Natural killer cell (primary cell): ENCODE data around the gene LZTFL1. TPM values are rescaled to one million over a fixed set of nuclear protein-coding genes. Genes with fewer than 3 reads are reported as not detected.

Experiments
- ATAC-seq, 3 donors: fragments of 150-1000 bp in 2 of 3; fragments of 200-7000 bp in 1 of 3; cut with Tn5 transposase; 1 replicate in 1 of 3; 2 replicates in 2 of 3; pipeline ENCODE4 v1.10.0; 2021; ENCODE audit warnings: mild to moderate bottlenecking in 2 of 3, moderate library complexity in 2 of 3
- DNase-seq, 2 donors: peaks; one replicate each; pipeline versions ENCODE4 v3.0.0 to v3.0.0-alpha.2; 2013 to 2021; ENCODE audit warnings: mixed read lengths in 1 of 2
- H3K27ac ChIP-seq: one replicate; pipeline ENCODE4 v1.5.1; 2013; ENCODE audit warnings: mild to moderate bottlenecking, low read length
- H3K27me3 ChIP-seq: one replicate; pipeline ENCODE4 v1.6.1; 2013; ENCODE audit warnings: low read length; ENCODE audit not compliant: control insufficient read depth, insufficient read depth
- H3K36me3 ChIP-seq: one replicate; pipeline ENCODE4 v1.6.1; 2013; ENCODE audit warnings: low read length; ENCODE audit not compliant: control insufficient read depth, insufficient read depth
- H3K4me1 ChIP-seq: one replicate; pipeline ENCODE4 v1.6.1; 2013; ENCODE audit warnings: low read length; ENCODE audit not compliant: control insufficient read depth, insufficient read depth
- H3K4me3 ChIP-seq: one replicate; pipeline ENCODE4 v1.5.1; 2013; ENCODE audit warnings: low read length
- H3K9me3 ChIP-seq: one replicate; pipeline ENCODE4 v1.6.1; 2013; ENCODE audit warnings: low read length; ENCODE audit not compliant: control insufficient read depth, insufficient read depth
- H3K27ac Mint-ChIP-seq, 2 donors: one replicate each; pipeline ENCODE4 v1.8.0; 2022; ENCODE audit warnings: mild to moderate bottlenecking in 2 of 2, mixed read lengths in 2 of 2, moderate library complexity in 1 of 2
- H3K27me3 Mint-ChIP-seq, 2 donors: one replicate each; pipeline ENCODE4 v1.8.0; 2022; ENCODE audit warnings: low read depth in 2 of 2, mixed read lengths in 2 of 2
- H3K36me3 Mint-ChIP-seq: one replicate; pipeline ENCODE4 v1.8.0; 2022; ENCODE audit warnings: mixed read lengths
- H3K4me1 Mint-ChIP-seq, 2 donors: one replicate each; pipeline ENCODE4 v1.8.0; 2022; ENCODE audit warnings: mixed read lengths in 2 of 2
- H3K4me3 Mint-ChIP-seq: one replicate; pipeline ENCODE4 v1.8.0; 2022; ENCODE audit warnings: mild to moderate bottlenecking, moderate library complexity, mixed read lengths
- H3K9me3 Mint-ChIP-seq, 2 donors: one replicate each; pipeline ENCODE4 v1.8.0; 2022; ENCODE audit warnings: mixed read lengths in 2 of 2
- WGBS: methylation state at CpG from one replicate; pipeline ENCODE4 v1.1.7; 2013; ENCODE audit warnings: missing lambda C conversion rate; ENCODE audit not compliant: insufficient coverage; 5-methylcytosine and 5-hydroxymethylcytosine counted together
- intact Hi-C: fragments of 100-400 bp; cut with micrococcal nuclease; formaldehyde crosslinking; loops from one replicate; pipeline ENCODE4 v1.14.2; 2022
- total RNA-seq, 4 donors: library from RNA; stranded (reverse); fragments of 120-200 nt in 1 of 4; gene quantifications; one replicate each; pipeline versions ENCODE4 v1.2.3 to v1.2.4, GENCODE V29; 2013 to 2022
- TF ChIP-seq, protein P1 (sequence below): fragments of 200-600 bp; IDR thresholded peaks from one replicate; pipeline ENCODE4 v1.8.0; 2022; ENCODE audit warnings: antibody characterized with exemption

Gene LZTFL1
- total RNA-seq, 3 donors from 2014 or later (not counting 1 experiment from before 2014, with no cell fraction given) = 16.4 to 19.8 (median 17.2) TPM

DNA sequence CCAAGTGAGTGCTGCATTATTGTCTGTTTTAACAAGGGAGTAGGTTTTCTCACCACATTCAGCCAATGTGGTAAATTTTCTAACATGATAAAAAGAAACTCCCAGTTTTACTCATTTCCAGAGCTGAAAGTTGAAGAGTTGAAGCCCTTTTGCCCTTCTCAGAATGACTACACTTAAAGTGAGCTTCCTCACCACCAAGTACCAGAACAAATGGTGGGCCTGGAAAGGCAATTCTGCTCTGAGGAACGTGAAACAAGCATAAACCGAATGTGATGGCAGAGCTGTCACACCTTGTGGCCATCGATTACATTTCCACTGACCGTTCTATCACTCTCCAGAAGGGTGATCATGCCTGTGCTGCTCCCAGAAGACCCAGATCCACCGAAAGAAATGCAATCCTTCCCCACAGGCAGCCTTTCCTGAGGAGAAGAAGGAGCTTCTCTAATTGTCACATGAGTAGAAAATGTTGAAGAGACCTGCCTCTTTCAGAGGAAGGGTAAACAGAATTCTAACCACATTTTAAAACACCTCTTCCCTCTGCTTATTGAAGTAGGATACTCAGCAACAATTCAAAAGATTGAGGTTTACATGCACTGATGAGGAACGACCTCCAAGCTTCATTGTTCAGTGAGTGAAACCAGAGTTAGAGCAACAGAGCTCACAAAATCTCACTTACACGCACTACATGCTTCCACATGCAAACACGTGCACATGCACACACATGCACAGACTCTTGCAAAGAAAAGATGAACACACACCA is 23.0 kb upstream of the LZTFL1 start:
- Mint-ChIP-seq H3K4me1 (peaks cover 20 to 36% of the 10 kb centered on the region in 2 donors), H3K27me3 (peaks cover 0 to 36% of the 10 kb centered on the region in 2 donors), H3K36me3 (peaks cover 10% of the 10 kb centered on the region), H3K9me3 (peaks cover 0 to 3% of the 10 kb centered on the region in 2 donors), H3K27ac (peak overlapping the region in 1 of 2 donors; percentile 78), H3K4me3 (peak overlapping the region; percentile 0)
- Histone ChIP-seq H3K4me3 (no peak overlapping the region), H3K27me3 (no peaks in the 10 kb centered on the region), H3K9me3 (peaks cover 6% of the 10 kb centered on the region), H3K27ac (no peak overlapping the region), H3K4me1 (peaks cover 15% of the 10 kb centered on the region), H3K36me3 (no peaks in the 10 kb centered on the region)
- intact Hi-C loops = no loop called here
- TF ChIP-seq, protein P1, sequence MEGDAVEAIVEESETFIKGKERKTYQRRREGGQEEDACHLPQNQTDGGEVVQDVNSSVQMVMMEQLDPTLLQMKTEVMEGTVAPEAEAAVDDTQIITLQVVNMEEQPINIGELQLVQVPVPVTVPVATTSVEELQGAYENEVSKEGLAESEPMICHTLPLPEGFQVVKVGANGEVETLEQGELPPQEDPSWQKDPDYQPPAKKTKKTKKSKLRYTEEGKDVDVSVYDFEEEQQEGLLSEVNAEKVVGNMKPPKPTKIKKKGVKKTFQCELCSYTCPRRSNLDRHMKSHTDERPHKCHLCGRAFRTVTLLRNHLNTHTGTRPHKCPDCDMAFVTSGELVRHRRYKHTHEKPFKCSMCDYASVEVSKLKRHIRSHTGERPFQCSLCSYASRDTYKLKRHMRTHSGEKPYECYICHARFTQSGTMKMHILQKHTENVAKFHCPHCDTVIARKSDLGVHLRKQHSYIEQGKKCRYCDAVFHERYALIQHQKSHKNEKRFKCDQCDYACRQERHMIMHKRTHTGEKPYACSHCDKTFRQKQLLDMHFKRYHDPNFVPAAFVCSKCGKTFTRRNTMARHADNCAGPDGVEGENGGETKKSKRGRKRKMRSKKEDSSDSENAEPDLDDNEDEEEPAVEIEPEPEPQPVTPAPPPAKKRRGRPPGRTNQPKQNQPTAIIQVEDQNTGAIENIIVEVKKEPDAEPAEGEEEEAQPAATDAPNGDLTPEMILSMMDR = no peak
- DNase-seq (peak in 1 of 2 donors; percentile 47), ATAC-seq (peak in 2 of 3 donors; percentile 44 to 47)
- 22% methylated on average over 7 of the region's 8 CpGs for WGBS

DNA sequence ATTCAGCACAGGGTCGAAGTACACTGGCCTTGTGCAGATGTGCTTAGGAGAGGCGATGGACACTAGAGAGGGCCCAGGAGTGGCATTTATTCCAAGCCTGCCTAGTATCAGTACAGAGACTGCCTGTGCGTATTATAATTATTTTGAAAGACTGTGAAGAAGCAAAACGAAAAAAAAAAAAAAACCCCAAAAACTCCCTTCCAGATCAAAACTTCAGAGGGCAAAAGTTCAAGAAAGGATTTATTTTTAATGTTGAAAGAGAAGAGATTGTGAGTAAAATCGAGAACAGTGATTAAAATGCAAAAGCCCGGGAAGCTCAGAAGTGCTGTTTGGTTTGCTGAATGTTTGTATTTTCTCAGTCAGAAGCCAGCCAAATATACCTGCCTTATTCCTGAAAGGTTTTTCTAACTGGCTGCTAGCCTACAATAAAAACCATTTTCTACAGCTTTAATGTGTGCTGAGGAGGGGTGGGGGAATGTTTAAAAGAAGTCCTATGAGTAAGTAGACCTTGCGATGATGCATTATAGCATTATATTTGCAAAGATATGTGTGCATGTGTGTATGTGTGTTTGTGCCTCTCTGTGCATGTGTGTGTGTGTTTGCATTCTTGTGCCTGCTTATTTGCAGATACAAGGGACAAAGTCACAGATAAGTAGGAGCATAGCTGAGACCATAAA is 19.3 kb upstream of the LZTFL1 start:
- Histone ChIP-seq H3K36me3 (no peaks in the 10 kb centered on the region), H3K9me3 (peaks cover 6% of the 10 kb centered on the region), H3K27ac (no peak overlapping the region), H3K4me1 (peaks cover 3% of the 10 kb centered on the region), H3K4me3 (no peak overlapping the region), H3K27me3 (no peaks in the 10 kb centered on the region)
- 52% methylated on average over 5 of the region's 7 CpGs for WGBS
- peaks cover 10% of the 10 kb centered on the region for H3K36me3 Mint-ChIP-seq
- DNase-seq = no peak
- ATAC-seq = no peak
- no peak overlapping the region for H3K4me3 Mint-ChIP-seq
- H3K27me3 Mint-ChIP-seq = peaks cover 0 to 22% of the 10 kb centered on the region in 2 donors
- peaks cover 13 to 18% of the 10 kb centered on the region in 2 donors for H3K4me1 Mint-ChIP-seq
- TF ChIP-seq, protein P1 = no peak
- peaks cover 0 to 3% of the 10 kb centered on the region in 2 donors for H3K9me3 Mint-ChIP-seq
- intact Hi-C loops = no loop called here
- no peak overlapping the region for H3K27ac Mint-ChIP-seq

DNA sequence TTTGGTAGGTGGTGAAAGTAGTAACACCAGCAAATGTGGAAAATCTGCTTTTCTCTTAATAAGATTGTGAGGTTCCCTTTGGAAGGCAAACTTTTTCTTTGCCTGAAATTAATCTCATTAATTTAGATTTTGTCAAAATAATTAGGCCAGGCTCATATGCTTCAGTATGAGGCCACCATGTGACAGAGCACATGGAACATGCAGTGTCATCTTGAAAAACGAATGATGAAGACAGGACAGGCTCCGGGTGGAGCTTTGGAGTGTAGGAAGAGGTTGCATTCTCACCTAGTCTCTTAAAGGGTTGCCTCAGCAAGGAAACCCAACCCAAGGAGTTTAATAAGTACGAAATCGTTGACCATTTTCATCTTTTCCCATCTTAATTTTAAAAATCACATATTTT is 18.6 kb upstream of the LZTFL1 start:
- intact Hi-C loops = no loop called here
- Mint-ChIP-seq H3K4me3 (no peak overlapping the region), H3K4me1 (peaks cover 9 to 15% of the 10 kb centered on the region in 2 donors), H3K27ac (no peak overlapping the region), H3K27me3 (peaks cover 0 to 18% of the 10 kb centered on the region in 2 donors), H3K36me3 (peaks cover 10% of the 10 kb centered on the region), H3K9me3 (peaks cover 0 to 3% of the 10 kb centered on the region in 2 donors)
- DNase-seq = no peak
- 81% methylated on average over 4 of the region's 4 CpGs for WGBS
- no peak overlapping the region for H3K4me3 ChIP-seq
- no peaks in the 10 kb centered on the region for H3K36me3 ChIP-seq
- no peaks in the 10 kb centered on the region for H3K27me3 ChIP-seq
- TF ChIP-seq, protein P1 = no peak
- no peak for ATAC-seq
- H3K4me1 ChIP-seq = peaks cover 3% of the 10 kb centered on the region
- peaks cover 6% of the 10 kb centered on the region for H3K9me3 ChIP-seq
- H3K27ac ChIP-seq = no peak overlapping the region
